HG03442 (cell line): ENCODE results near the gene TFR2.

Experiments
- ATAC-seq: cut with Tn5 transposase; IDR thresholded peaks from one replicate; pipeline ENCODE4 v1.9.1; 2021; ENCODE audit warnings: mild to moderate bottlenecking, moderate library complexity; ENCODE audit not compliant: unreplicated experiment

TFR2 gene

DNA sequence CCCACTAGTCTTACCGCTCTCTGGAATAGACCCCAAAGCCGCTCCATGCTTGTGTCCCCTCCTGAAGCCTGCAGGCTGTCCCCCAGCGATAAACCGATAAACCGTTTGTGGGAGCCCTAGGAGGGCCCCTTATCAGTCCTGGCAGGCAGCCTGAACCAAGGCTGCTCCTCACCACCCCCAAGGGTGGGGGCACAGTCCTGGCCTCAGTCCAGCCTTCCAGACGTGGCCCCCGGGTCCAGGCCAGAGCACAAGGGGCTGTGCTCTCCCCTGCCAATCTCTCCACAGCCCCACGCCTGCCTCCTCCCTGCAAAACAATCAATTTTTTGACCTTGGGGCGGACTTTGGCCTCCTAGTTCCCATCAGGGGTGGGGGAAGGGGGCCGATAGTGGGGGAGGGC lies at the start of gene TFR2:
Gene TFR2 (minus strand): TSS at position 90 of the 397 bp plus-strand sequence. CDS start 43 bp downstream, at position 47.
- ATAC-seq: no peak

GRCh38 chr7:100689230-100690135 lies 48.1 kb upstream of the TFR2 start:
- no peak for ATAC-seq

DNA sequence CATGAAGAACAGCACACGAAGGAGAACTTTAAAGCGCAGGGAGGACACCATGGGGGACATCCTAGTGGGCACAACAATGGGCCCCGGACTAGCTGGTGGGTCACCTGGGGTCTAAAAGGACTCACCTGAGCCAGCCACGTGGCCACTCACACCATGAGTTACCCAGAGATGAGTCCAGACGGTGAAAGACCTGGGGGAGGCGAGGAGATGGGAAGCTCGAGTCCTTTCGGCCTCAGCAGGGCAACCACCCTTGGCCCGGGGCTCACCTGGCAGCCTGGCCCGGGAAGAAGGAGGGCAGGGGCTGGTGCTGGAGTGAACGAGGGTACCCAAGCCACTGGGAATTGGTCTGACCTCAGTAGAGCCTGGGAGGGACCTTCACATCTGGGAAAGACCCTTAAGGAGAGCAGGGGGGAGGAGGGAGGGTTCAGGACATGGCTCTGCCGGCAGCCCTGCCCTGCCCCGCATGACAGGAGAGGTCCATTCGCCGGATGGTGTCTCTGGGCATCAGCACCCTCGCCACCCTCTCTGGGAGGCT lies 47.0 kb upstream of the TFR2 start:
- no peak for ATAC-seq

DNA sequence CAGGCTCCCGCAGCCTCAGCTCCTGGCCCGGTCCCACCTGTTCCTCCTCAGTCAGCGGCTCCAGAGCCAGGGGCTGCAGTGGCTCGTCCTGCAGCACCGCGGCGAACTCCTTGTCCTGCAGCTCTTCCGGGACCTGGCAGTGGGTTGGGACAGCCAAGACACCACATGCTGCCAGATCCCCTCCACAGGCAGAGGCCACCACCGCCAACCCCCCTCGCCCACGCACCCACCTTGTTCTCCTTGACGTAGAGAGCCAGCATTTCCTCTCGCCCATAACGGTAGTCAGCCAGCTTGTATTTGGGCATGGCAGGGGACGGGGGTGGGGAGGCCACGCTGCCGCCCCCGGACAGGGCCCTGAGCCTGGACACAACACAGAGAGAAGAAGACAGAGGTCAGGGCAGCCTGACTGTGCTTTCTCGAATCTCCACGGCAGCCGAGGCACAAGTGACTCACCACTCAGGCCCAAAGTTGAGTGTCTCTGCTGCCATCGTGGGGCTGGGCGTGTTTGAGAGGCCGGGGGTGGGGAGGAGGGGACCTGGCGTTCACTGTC lies 46.5 kb upstream of the TFR2 start:
- ATAC-seq: no peak

- no peak for ATAC-seq
These were observed 45.9 kb upstream of the TFR2 start for GRCh38 chr7:100687261-100687660.

- no peak for ATAC-seq
These were observed 45.5 kb upstream of the TFR2 start for GRCh38 chr7:100686822-100687211.

GRCh38 chr7:100686201-100686821 lies 45.0 kb upstream of the TFR2 start:
- no peak for ATAC-seq

DNA sequence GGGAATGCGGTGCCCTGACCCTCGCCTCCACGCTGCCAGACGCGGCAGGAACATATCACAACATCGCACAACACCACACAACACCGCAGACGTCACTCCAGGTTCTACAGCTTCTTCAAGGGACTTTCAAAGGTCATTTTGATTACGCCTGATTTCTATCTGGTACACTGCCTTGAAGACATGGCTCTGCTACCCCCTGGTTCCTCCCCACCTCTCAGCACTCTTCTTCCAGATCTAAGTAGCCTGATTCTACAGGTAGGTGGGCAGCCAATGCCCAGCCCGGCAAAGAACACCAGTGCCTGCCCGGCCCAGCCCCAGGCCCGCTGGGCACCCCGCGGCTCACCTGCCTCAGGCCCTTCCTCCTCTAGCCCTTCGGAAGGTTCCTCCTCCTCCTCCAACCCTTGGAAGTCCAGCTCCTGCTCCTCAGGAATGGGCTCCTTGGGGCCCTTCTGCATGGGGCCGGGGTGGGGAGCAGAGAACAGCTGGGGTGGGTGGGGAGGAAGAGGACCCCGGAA lies 44.3 kb upstream of the TFR2 start:
- no peak for ATAC-seq

GRCh38 chr7:100685049-100685605 lies 43.8 kb upstream of the TFR2 start:
- ATAC-seq: no peak

GRCh38 chr7:100684534-100685042 lies 43.2 kb upstream of the TFR2 start:
- ATAC-seq: no peak

DNA sequence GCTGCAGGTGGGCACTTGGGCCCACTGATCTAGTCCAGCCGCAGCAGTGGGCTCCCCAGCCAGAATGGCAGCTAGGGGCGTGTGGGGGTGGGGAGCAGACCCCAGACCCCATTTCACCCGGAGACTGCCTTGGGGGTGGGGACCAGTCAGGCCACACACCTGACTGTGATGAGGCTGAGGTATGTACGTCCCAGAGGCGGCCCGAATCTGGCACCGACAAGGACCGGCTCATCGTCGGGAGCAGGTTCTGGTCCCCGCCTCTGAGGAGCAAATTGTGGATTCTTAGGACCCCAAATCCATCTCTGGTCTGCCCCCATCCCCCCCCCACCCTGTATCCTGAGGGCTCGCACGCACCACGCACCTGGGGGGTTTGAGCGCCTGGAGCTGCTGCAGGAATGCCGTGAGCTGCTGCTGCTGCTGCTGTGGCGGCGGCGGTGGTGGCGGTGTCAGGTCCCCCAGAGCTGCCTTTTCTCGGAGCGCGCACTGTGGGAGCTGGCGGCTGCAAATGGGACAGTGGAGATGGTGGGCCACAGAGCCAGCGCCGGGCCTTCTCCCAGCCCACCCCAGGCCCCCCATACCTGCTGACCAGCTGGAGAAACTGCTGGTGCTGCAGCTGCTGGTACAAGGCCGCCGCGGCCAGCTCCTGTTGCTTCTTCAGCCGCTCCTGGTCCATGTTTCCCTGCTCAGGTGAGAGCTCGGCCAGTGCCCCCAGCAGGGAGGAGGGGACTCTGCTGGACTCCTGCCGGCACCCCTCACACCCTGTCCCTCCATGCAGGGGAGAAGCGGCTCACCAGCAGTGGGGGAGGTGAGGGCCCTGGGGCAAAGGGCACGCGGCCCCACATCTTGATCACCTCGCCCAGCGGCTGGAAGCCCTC lies 42.5 kb upstream of the TFR2 start:
- ATAC-seq: no peak

- no peak for ATAC-seq
These were observed 41.8 kb upstream of the TFR2 start for GRCh38 chr7:100682991-100683658.

GRCh38 chr7:100682228-100682741 lies 40.9 kb upstream of the TFR2 start:
- no peak for ATAC-seq

DNA sequence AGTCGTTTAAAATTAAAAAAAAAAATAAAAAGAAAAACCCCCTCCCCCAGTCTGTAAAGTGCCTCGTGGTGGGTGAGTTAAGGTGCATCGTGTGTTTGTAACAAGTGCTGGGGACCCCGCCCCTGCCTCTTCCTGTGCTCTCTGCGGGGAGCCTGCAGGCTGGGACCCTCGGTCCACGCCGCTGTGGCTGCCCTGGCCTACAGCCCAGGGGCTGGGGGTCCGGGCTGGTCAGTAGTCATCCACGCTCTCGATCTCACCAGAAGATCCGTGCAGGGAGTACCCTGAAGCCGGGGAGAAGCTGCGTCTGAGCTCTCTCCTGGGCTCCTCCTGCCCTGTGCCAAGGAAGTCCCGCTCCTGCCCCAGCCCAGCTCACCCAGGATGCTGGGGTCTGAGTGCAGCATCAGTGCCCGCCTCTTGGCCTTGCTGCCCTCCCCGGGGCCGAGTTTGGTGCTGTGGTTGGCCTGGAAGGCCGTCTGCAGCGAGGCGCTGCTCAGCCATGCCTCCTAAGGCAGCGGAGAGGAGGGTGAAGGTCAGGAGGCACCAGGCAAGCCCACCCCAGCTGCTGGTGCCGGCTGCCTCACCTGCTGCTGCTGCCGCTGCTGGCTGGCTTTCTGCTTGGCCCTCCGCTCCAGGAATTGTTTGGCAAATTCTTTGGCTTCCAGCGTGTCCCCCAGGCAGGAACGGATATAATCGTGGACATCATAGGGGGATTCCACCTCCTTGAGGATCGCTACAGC lies 40.3 kb upstream of the TFR2 start:
- ATAC-seq: no peak

GRCh38 chr7:100680576-100681271 lies 39.4 kb upstream of the TFR2 start:
- ATAC-seq: no peak

DNA sequence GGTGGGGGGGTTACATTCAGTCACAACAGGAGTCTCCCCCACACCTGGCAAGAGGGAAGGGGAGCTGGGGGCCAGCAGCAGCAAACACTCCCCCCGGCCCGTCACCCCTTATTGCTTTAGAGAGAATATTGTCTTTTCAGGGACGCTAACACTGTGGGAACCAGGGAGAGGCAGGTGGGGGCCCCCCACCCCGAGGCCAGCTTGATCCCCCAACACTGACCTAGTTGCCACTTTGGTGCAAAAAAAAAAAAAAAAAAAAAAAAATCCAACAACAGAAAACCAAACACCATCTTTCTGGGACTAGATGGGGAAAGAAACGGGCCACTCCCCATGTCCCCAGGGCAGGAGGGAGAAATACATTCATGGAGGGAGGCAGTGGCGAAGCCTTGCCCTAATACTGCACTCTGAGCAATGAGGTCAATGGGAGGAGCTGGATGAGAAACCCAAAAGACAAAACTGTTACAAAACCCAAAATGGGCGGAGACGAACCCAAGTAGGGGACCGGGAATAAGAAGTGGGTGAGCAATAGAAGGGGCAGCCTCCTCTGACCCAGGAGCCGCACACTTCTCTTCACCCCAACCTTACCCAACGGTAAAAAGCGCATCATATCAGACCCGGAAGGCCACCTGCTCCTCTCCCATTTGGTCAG lies 38.7 kb upstream of the TFR2 start:
- no peak for ATAC-seq

- ATAC-seq: no peak
These were observed 38.0 kb upstream of the TFR2 start for GRCh38 chr7:100679129-100679926.
